Panc1 (cell line): ENCODE results near the gene SRP19. TPM values are rescaled to one million over a fixed set of nuclear protein-coding genes. Genes with fewer than 3 reads are reported as not detected.

Experiments used
- ATAC-seq: fragments of 200-7000 bp; cut with Tn5 transposase; 2 replicates; pipeline ENCODE4 v1.9.1; 2020; ENCODE audit warnings: mild to moderate bottlenecking, moderate library complexity
- BruUV-seq: library from RNA; stranded (reverse); fragments of 400-500 nt; replicated peaks from 2 replicates; lab custom pipeline; 2021; lab: Mats Ljungman, UMichigan
- CTCF ChIA-PET: fragments of 300-600 bp; sonication (Branson Sonifier 250); formaldehyde crosslinking; loops from one replicate; lab custom pipeline; 2022; ENCODE audit warnings: antibody characterized with exemption; lab: Charles Lee
- POLR2A ChIA-PET: fragments of 300-600 bp; sonication (Branson Sonifier 250); formaldehyde crosslinking; loops from one replicate; lab custom pipeline; 2022; ENCODE audit warnings: antibody characterized with exemption; lab: Charles Lee
- DNase-seq: peaks from one replicate; pipeline ENCODE4 v3.0.0-alpha.2; 2010; ENCODE audit warnings: low read depth, low spot score
- H3K27ac ChIP-seq: 2 replicates; pipeline ENCODE4 v1.5.1; 2011; ENCODE audit warnings: mild to moderate bottlenecking, low read length, inconsistent platforms
- H3K27me3 ChIP-seq: fragments of 200-500 bp; sonication (Bioruptor generic); 2 replicates; pipeline ENCODE4 v1.6.0; 2014; ENCODE audit warnings: low read length, inconsistent platforms; ENCODE audit not compliant: control insufficient read depth, insufficient read depth
- H3K36me3 ChIP-seq: fragments of 200-500 bp; sonication (Bioruptor generic); 2 replicates; pipeline ENCODE4 v1.5.1; 2014; ENCODE audit warnings: inconsistent platforms, mild to moderate bottlenecking, low read length, moderate library complexity; ENCODE audit not compliant: control insufficient read depth, insufficient read depth
- H3K4me1 ChIP-seq: 2 replicates; pipeline ENCODE4 v1.5.1; 2011; ENCODE audit warnings: inconsistent platforms, mild to moderate bottlenecking, low read length, moderate library complexity; ENCODE audit not compliant: control insufficient read depth, insufficient read depth
- H3K4me3 ChIP-seq, 2 experiments: 2 replicates each; pipeline ENCODE4 v1.5.1; 2011 to 2012; ENCODE audit warnings: low read depth in 2 of 2, low read length in 2 of 2, mild to moderate bottlenecking in 2 of 2, inconsistent platforms in 1 of 2, moderate library complexity in 1 of 2
- H3K9me3 ChIP-seq: fragments of 200-500 bp; sonication (Bioruptor generic); 2 replicates; pipeline ENCODE4 v1.5.1; 2014; ENCODE audit warnings: low read depth, mild to moderate bottlenecking, inconsistent platforms, low read length, moderate library complexity; ENCODE audit not compliant: control insufficient read depth, insufficient read depth
- POLR2AphosphoS5 ChIP-seq: IDR thresholded peaks from 2 replicates; pipeline ENCODE4 v1.6.1; 2012; ENCODE audit warnings: mild to moderate bottlenecking, low read depth, low read length, moderate library complexity
- SIN3A ChIP-seq: IDR thresholded peaks from 2 replicates; pipeline ENCODE4 v1.6.1; 2012; ENCODE audit warnings: low read depth, mild to moderate bottlenecking, low read length, moderate library complexity, borderline replicate concordance; ENCODE audit not compliant: insufficient read depth
- TCF7L2 ChIP-seq: IDR thresholded peaks from 2 replicates; pipeline ENCODE4 v1.6.1; 2011; ENCODE audit warnings: mild to moderate bottlenecking, low read depth, low read length, inconsistent platforms
- in situ Hi-C: cut with HindIII; loops from 2 replicates; pipeline ENCODE4 v1.10.0; 2016; ENCODE audit warnings: low sequenced_read_pairs, low pct_unique_long_range_greater_than_20kb
- intact Hi-C: fragments of 100-400 bp; cut with micrococcal nuclease; formaldehyde crosslinking; loops from one replicate; pipeline ENCODE4 v1.10.0; 2022; ENCODE audit not compliant: unreplicated experiment
- total RNA-seq: library from RNA; stranded (reverse); gene quantifications from one replicate; pipeline ENCODE4 v1.2.1, GENCODE V29; 2021; ENCODE audit not compliant: unreplicated experiment
- TF ChIP-seq, protein P1 (sequence below): fragments of 450-650 bp; IDR thresholded peaks from 2 replicates; pipeline ENCODE4 v1.5.1; 2017; ENCODE audit warnings: mild to moderate bottlenecking
- TF ChIP-seq, protein P2 (sequence below), 2 experiments: IDR thresholded peaks; 2 replicates each; pipeline ENCODE4 v1.6.1; 2011 to 2012; ENCODE audit warnings: low read depth in 2 of 2, control low read depth in 1 of 2, low read length in 1 of 2, mild to moderate bottlenecking in 1 of 2, moderate library complexity in 1 of 2; ENCODE audit not compliant: insufficient read depth in 1 of 2

SRP19 gene
- total RNA-seq, 1 experiment from 2014 or later, result 55.8 TPM

DNA sequence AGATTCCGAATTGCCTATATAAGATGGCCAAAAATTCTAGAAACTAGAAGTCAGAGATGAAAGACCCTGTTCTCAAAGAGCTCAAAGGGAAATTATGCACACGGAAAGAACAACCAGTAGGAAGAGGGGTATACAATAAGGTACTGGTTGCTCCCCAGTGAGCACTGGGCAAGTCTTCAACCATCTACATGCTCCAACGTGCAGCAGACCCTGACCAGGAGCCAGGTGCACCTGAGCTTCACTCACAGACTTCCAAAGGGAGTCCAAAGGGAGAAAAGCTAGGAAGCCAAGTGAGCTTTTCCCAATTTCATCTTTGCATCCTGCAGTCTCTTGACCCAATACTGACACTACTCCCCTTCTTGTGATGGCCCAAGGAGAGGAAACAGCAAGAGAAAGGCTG is 57.0 kb downstream of the SRP19 start:
- BruUV-seq, result no TSS peak
- Histone ChIP-seq H3K4me3 (no peak overlapping the region), H3K27ac (no peak overlapping the region), H3K36me3 (peaks cover 31% of the 10 kb centered on the region), H3K4me1 (peaks cover 46% of the 10 kb centered on the region), H3K27me3 (no peaks in the 10 kb centered on the region), H3K9me3 (no peaks in the 10 kb centered on the region)
- ChIA-PET CTCF (interaction anchor here (0.6 kb wide), 1 partner anchor 70 kb away, joined by 4 read pairs; no protein-coding TSS in a partner anchor), POLR2A (no interaction called here)
- ATAC-seq (no peak), DNase-seq (no peak)
- intact Hi-C loops (no loop called here), in situ Hi-C loops (no loop called here)
- no peak for TF ChIP-seq POLR2AphosphoS5
- TF ChIP-seq TCF7L2, result no peak
- TF ChIP-seq, protein P1, sequence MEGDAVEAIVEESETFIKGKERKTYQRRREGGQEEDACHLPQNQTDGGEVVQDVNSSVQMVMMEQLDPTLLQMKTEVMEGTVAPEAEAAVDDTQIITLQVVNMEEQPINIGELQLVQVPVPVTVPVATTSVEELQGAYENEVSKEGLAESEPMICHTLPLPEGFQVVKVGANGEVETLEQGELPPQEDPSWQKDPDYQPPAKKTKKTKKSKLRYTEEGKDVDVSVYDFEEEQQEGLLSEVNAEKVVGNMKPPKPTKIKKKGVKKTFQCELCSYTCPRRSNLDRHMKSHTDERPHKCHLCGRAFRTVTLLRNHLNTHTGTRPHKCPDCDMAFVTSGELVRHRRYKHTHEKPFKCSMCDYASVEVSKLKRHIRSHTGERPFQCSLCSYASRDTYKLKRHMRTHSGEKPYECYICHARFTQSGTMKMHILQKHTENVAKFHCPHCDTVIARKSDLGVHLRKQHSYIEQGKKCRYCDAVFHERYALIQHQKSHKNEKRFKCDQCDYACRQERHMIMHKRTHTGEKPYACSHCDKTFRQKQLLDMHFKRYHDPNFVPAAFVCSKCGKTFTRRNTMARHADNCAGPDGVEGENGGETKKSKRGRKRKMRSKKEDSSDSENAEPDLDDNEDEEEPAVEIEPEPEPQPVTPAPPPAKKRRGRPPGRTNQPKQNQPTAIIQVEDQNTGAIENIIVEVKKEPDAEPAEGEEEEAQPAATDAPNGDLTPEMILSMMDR, result no peak
- TF ChIP-seq, protein P2, sequence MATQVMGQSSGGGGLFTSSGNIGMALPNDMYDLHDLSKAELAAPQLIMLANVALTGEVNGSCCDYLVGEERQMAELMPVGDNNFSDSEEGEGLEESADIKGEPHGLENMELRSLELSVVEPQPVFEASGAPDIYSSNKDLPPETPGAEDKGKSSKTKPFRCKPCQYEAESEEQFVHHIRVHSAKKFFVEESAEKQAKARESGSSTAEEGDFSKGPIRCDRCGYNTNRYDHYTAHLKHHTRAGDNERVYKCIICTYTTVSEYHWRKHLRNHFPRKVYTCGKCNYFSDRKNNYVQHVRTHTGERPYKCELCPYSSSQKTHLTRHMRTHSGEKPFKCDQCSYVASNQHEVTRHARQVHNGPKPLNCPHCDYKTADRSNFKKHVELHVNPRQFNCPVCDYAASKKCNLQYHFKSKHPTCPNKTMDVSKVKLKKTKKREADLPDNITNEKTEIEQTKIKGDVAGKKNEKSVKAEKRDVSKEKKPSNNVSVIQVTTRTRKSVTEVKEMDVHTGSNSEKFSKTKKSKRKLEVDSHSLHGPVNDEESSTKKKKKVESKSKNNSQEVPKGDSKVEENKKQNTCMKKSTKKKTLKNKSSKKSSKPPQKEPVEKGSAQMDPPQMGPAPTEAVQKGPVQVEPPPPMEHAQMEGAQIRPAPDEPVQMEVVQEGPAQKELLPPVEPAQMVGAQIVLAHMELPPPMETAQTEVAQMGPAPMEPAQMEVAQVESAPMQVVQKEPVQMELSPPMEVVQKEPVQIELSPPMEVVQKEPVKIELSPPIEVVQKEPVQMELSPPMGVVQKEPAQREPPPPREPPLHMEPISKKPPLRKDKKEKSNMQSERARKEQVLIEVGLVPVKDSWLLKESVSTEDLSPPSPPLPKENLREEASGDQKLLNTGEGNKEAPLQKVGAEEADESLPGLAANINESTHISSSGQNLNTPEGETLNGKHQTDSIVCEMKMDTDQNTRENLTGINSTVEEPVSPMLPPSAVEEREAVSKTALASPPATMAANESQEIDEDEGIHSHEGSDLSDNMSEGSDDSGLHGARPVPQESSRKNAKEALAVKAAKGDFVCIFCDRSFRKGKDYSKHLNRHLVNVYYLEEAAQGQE (IDR thresholded peaks at IDR 0.05; ENCODE audit: insufficient read depth in 1 of 2, low read depth in 2 of 2, low read length in 1 of 2), result no peak

DNA sequence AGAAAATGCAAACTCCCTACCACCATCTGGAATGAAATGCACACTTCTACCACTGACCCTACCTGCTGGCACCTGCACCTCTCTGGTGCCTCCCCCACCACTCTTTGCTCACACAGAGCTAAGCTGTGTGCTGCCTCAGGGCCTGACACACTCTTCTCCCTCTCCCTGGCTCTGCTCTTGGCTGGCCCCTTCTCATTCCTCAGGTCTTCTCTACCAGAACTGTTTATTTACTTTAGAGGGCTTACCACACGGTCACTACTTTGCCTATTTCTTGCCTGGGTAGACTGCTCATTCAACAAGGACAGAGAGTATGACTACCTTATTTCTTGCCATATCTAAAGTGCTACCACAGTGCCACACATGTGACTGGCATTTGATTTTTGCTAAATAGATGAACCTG is 57.6 kb downstream of the SRP19 start:
- no peak overlapping the region for H3K4me3 ChIP-seq
- ChIA-PET POLR2A (interaction anchor here (0.6 kb wide), 1 partner anchor 10 kb away, joined by 9 read pairs; no protein-coding TSS in a partner anchor), CTCF (no interaction called here)
- peaks cover 51% of the 10 kb centered on the region for H3K4me1 ChIP-seq
- no peaks in the 10 kb centered on the region for H3K9me3 ChIP-seq
- DNase-seq, result no peak
- no peak for ATAC-seq
- TF ChIP-seq SIN3A (no peak), POLR2AphosphoS5 (no peak), TCF7L2 (no peak)
- TF ChIP-seq, protein P1, result no peak
- TF ChIP-seq, protein P2 (IDR thresholded peaks at IDR 0.05; ENCODE audit: insufficient read depth in 1 of 2, low read depth in 2 of 2, low read length in 1 of 2), result no peak
- in situ Hi-C loops, result no loop called here
- no TSS peak for BruUV-seq
- intact Hi-C loops, result no loop called here
- H3K27me3 ChIP-seq, result no peaks in the 10 kb centered on the region
- H3K36me3 ChIP-seq, result peaks cover 30% of the 10 kb centered on the region
- H3K27ac ChIP-seq, result no peak overlapping the region; the same call in 1 of the 2 replicates
